Measurements from ENCODE around the gene GPS2. TPM values are rescaled to one million over a fixed set of nuclear protein-coding genes. Genes with fewer than 3 reads are reported as not detected.

Gene GPS2, protein sequence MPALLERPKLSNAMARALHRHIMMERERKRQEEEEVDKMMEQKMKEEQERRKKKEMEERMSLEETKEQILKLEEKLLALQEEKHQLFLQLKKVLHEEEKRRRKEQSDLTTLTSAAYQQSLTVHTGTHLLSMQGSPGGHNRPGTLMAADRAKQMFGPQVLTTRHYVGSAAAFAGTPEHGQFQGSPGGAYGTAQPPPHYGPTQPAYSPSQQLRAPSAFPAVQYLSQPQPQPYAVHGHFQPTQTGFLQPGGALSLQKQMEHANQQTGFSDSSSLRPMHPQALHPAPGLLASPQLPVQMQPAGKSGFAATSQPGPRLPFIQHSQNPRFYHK
- total RNA-seq (30.6 and 38.5 TPM in 2 replicates), polyA plus RNA-seq (55.3 and 65.6 TPM in 2 replicates), polyA minus RNA-seq (ENCODE audit: low replicate concordance) (117 and 139 TPM in 2 replicates)
- 51.2 and 54.6 TPM in 2 replicates for polyA plus RNA-seq (2012)

- Histone ChIP-seq H3K4me1 (ENCODE audit: control insufficient read depth, extremely low read depth, insufficient read depth, low read length) (peaks cover 8% of the 10 kb centered on the region), H2AFZ (ENCODE audit: low read length) (peak within 1 kb of the TSS; percentile 57), H3K4me2 (ENCODE audit: extremely low read depth, insufficient read depth, low read length) (peak within 1 kb of the TSS; percentile 89), H3K27me3 (ENCODE audit: control insufficient read depth, insufficient read depth, low read length) (no peaks in the 10 kb centered on the region), H3K4me3 (replicated peaks in 1 of 4; ENCODE audit: control extremely low read depth in 1 of 4, insufficient read depth in 1 of 4, low read depth in 3 of 4, low read length in 4 of 4) (peak within 1 kb of the TSS; percentile 66 to 88 (median 78)), H3K36me3 (ENCODE audit: control insufficient read depth, insufficient read depth, low read length) (peaks cover 33% of the 10 kb centered on the region), H4K20me1 (ENCODE audit: control insufficient read depth, extremely low read depth, insufficient read depth, low read length) (no peaks in the 10 kb centered on the region), H3K9me3 (ENCODE audit: control insufficient read depth, insufficient read depth, low read depth, low read length) (no peaks in the 10 kb centered on the region), H3K79me2 (ENCODE audit: control insufficient read depth, insufficient read depth, low read length) (peaks cover 24% of the 10 kb centered on the region), H3K27ac (ENCODE audit: insufficient read depth, low read length) (peak within 1 kb of the TSS; percentile 75), H3K9ac (ENCODE audit: insufficient read depth, low read length) (peak within 1 kb of the TSS; percentile 85)
- DNase-seq (ENCODE audit: low read depth in 2 of 2) = peak; percentile 78 to 80
- no peak for TF ChIP-seq EZH2 (IDR thresholded peaks at IDR 0.05; ENCODE audit: low read length, missing control alignments)
- TF ChIP-seq, protein P1, sequence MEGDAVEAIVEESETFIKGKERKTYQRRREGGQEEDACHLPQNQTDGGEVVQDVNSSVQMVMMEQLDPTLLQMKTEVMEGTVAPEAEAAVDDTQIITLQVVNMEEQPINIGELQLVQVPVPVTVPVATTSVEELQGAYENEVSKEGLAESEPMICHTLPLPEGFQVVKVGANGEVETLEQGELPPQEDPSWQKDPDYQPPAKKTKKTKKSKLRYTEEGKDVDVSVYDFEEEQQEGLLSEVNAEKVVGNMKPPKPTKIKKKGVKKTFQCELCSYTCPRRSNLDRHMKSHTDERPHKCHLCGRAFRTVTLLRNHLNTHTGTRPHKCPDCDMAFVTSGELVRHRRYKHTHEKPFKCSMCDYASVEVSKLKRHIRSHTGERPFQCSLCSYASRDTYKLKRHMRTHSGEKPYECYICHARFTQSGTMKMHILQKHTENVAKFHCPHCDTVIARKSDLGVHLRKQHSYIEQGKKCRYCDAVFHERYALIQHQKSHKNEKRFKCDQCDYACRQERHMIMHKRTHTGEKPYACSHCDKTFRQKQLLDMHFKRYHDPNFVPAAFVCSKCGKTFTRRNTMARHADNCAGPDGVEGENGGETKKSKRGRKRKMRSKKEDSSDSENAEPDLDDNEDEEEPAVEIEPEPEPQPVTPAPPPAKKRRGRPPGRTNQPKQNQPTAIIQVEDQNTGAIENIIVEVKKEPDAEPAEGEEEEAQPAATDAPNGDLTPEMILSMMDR (conservative IDR thresholded peaks at IDR 0.05 in 1 of 2, IDR thresholded peaks at IDR 0.05 in 1 of 2; ENCODE audit: low read depth in 1 of 2, low read length in 2 of 2) = no peak
These were observed at the start of gene GPS2 for GRCh38 chr17:7314719-7315569. Gene GPS2, minus strand, starts transcription at chr17:7315360. Its CDS starts 308 bp downstream, at chr17:7315052.

DNA sequence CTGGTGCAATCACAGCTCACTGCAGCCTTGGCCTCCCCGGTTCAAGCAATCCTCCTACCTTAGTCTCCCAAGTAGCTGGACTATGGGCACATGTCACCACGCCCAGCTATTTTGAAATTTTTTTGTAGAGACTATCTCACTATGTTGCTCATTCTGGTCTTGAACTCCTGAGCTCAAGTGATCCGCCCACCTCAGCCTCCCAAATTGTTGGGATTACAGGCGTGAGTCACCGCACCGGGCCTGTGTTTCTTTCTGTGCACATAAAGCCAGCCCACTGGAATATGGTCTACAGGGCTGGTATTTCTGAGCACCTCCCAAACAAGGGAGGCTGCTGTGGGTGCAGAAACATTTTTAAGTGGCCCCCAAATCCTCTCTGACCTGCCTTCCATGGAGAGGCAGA, 48.2 kb upstream of the GPS2 start:
- H3K9me3 ChIP-seq (ENCODE audit: control insufficient read depth, insufficient read depth, low read depth, low read length) = no peaks in the 10 kb centered on the region
- H3K36me3 ChIP-seq (ENCODE audit: control insufficient read depth, insufficient read depth, low read length) = no peaks in the 10 kb centered on the region
- no peak overlapping the region for H2AFZ ChIP-seq (ENCODE audit: low read length)
- H4K20me1 ChIP-seq (ENCODE audit: control insufficient read depth, extremely low read depth, insufficient read depth, low read length) = no peaks in the 10 kb centered on the region
- no peaks in the 10 kb centered on the region for H3K79me2 ChIP-seq (ENCODE audit: control insufficient read depth, insufficient read depth, low read length)
- H3K4me1 ChIP-seq (ENCODE audit: control insufficient read depth, extremely low read depth, insufficient read depth, low read length) = no peaks in the 10 kb centered on the region
- no peak overlapping the region for H3K4me2 ChIP-seq (ENCODE audit: extremely low read depth, insufficient read depth, low read length)
- no peak for TF ChIP-seq EZH2 (IDR thresholded peaks at IDR 0.05; ENCODE audit: low read length, missing control alignments)
- TF ChIP-seq, protein P1 (conservative IDR thresholded peaks at IDR 0.05 in 1 of 2, IDR thresholded peaks at IDR 0.05 in 1 of 2; ENCODE audit: low read depth in 1 of 2, low read length in 2 of 2) = no peak
- DNase-seq (ENCODE audit: low read depth in 2 of 2) = no peak
- no peak overlapping the region for H3K27ac ChIP-seq (ENCODE audit: insufficient read depth, low read length)
- no peaks in the 10 kb centered on the region for H3K27me3 ChIP-seq (ENCODE audit: control insufficient read depth, insufficient read depth, low read length)
- H3K4me3 ChIP-seq (replicated peaks in 1 of 4; ENCODE audit: control extremely low read depth in 1 of 4, insufficient read depth in 1 of 4, low read depth in 3 of 4, low read length in 4 of 4) = no peak overlapping the region
- H3K9ac ChIP-seq (ENCODE audit: insufficient read depth, low read length) = no peak overlapping the region

DNA sequence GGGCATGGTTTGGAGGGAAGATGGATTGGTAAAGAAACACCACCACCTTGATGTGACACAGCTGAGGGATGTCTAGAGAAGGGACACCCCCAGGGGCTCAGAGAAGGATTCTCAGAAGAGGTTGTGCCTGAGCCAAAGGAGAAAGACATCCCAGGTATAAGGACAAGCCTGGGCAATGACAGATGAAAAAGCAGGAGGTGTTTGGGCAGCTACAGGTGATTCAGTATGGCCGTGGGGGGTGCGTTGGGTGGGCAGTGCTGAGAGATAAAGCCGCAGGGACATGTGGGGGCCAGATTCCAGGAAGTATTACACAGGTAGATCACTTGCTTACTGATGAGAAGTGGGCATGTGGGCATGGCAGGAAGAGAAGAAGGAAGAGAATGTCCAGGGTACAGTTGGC, 46.7 kb upstream of the GPS2 start:
- Histone ChIP-seq H2AFZ (ENCODE audit: low read length) (no peak overlapping the region), H3K79me2 (ENCODE audit: control insufficient read depth, insufficient read depth, low read length) (no peaks in the 10 kb centered on the region), H3K27ac (ENCODE audit: insufficient read depth, low read length) (no peak overlapping the region), H3K36me3 (ENCODE audit: control insufficient read depth, insufficient read depth, low read length) (no peaks in the 10 kb centered on the region), H3K9ac (ENCODE audit: insufficient read depth, low read length) (no peak overlapping the region), H3K4me1 (ENCODE audit: control insufficient read depth, extremely low read depth, insufficient read depth, low read length) (no peaks in the 10 kb centered on the region), H3K4me2 (ENCODE audit: extremely low read depth, insufficient read depth, low read length) (no peak overlapping the region), H3K4me3 (replicated peaks in 1 of 4; ENCODE audit: control extremely low read depth in 1 of 4, insufficient read depth in 1 of 4, low read depth in 3 of 4, low read length in 4 of 4) (no peak overlapping the region), H3K9me3 (ENCODE audit: control insufficient read depth, insufficient read depth, low read depth, low read length) (no peaks in the 10 kb centered on the region), H3K27me3 (ENCODE audit: control insufficient read depth, insufficient read depth, low read length) (no peaks in the 10 kb centered on the region), H4K20me1 (ENCODE audit: control insufficient read depth, extremely low read depth, insufficient read depth, low read length) (no peaks in the 10 kb centered on the region)
- no peak for DNase-seq (ENCODE audit: low read depth in 2 of 2)
- TF ChIP-seq, protein P1 (conservative IDR thresholded peaks at IDR 0.05 in 1 of 2, IDR thresholded peaks at IDR 0.05 in 1 of 2; ENCODE audit: low read depth in 1 of 2, low read length in 2 of 2) = no peak
- TF ChIP-seq EZH2 (IDR thresholded peaks at IDR 0.05; ENCODE audit: low read length, missing control alignments) = no peak
